NCI-H524 treated with DMSO at 0.1 percent for 48 hours (cell line): ENCODE results near the gene YIPF3.
"Not testable (repeated sequence)": the region's sequence is repeated elsewhere in the genome, so short reads cannot be mapped to it uniquely, and the experiment has no call there.

Experiments used
- DNase-seq: peaks from one replicate; lab custom pipeline; 2025; lab: John Stamatoyannopoulos, UW

YIPF3 gene

DNA sequence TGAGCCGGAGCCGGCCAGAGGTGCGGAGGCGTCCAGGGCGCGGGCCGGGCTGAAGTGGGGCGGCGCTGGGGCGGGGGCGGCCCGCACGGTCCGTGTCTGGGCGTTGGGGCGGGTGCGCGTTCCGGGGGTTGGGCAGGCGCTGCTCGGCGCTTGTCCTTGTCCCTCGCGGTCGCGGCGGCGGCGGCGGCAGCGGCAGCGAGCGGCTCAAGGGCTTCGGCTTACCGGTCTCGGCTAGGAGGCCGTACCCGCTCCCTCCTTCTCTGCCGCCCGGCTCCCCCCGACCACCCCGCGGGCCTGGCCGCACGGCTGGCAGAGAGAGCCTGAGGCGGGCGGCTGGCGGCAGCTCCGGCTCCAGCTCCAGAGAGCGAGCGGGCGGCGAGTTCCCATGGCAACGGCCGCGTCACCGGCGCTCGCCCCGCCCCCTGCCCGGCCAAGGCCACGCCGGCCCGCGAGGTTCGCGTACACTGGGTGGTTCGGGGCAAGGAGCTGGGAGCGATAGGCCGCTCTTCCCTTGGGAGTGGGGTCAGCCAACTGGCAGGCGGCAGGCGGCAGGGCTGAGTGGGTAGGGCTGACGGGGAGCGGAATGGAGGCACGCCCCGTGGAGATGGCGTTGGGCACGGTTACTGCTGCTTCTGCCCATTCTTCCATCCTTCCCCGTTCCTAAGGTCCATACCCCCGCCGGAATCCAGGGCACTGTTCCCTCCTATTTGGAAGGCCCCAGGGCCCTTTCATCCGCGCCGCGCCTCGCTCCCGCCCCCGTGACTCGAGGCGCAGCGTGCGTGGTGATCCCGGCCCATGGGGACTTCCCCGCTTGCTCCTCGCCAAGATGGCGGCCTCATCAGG, 6.5 kb downstream of the YIPF3 start, which contains the start of gene LRRC73:
TSS of gene LRRC73 (minus strand) at position 363 of the 843 bp plus-strand sequence. CDS start 561 bp downstream, outside the sequence.
- no peak for DNase-seq

GRCh38 chr6:43509142-43509983, 7.4 kb downstream of the YIPF3 start:
- DNase-seq: no peak

DNA sequence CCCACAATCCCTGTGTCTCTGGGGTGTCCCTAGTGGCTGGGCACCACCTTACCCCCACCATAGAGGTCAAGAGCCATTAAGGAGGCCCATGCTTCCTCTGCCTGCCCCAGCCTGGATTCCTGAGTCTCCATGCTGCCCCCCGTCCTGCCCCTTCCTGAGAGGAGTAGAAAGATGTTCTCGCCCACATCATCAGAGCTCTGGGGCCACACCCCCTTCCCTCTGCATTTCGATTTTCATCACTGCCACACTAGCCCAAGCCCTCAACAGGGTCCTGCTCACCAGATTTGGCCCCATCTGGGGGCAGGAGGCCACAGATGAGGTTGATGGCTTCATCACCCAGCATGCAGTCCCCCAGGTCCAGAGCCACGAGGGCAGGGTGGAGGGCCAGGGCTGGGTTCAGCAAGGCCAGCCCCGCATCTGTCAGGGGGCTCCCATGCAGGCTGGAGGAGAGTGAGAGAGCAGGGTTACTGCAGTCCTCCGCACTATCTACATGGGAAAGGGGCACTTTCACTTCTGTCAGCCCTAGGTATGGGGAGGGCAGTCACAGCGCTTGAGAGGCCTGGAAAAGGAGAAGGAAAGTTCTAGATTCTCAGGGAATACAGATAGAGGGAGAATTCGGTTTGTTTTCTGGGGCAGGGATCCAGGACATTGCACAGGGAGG, 8.1 kb downstream of the YIPF3 start:
- no peak for DNase-seq

DNA sequence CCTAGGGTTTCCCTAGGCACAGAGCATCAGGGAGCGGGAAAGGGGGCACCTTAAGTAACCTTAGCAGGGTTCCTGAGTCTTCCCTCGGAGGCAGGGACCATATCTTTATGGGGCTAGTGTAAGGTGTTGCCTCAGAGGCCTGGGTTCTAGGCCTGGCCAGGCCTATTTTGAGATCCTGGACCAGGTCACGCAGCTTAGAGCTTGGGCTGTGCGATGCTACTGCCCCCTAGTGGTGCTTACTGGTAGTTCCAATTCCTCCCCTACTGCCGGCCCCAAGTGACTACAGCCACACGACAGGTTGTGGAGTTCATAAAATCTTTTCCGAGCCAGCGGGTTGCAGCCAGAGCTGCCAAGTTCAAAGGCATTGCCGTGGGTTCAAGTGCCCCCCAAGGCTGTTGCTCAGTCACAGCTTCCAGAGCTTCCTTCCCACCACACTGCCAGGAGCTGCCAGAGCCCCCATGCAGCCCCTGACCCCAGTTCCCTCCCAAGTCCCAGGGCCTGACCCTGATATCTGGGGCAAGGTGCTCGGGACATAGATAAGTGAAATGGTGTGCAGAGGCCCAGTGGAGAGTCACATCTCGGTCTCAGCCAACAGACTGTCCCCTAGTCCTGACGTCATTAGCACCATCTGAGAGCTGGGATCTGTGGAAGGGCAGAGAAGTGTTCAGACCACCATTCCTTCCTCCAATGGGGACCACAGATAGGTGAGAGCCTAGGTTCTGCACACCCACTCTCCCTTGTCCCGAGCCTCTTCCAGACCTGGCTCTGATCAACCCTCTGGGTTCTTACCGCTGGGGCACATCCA, 9.9 kb downstream of the YIPF3 start:
- DNase-seq: no peak

GRCh38 chr6:43506171-43506570, 10.6 kb downstream of the YIPF3 start:
- DNase-seq: no peak

DNA sequence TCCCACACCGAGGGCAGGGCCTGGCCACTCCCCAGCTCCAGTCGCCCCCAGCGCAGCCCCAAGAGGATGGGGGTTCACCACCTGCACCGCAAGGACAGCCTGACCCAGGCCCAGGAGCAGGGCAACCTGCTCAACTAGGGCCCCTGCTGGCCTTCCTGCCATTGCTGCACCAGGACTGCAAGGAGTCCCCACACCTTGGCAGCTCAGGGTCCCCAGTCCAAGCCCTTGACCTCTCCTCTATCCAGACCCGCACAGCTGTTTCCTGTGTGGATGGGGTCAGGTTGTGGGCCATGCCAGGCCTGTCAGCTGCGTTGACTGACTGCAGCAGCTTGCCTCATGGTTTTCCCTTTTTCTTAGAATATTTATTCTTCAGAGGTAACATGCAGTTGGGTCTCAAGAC, 11.0 kb downstream of the YIPF3 start:
- DNase-seq: no peak

GRCh38 chr6:43504756-43505593, 11.8 kb downstream of the YIPF3 start:
- DNase-seq: no peak

DNA sequence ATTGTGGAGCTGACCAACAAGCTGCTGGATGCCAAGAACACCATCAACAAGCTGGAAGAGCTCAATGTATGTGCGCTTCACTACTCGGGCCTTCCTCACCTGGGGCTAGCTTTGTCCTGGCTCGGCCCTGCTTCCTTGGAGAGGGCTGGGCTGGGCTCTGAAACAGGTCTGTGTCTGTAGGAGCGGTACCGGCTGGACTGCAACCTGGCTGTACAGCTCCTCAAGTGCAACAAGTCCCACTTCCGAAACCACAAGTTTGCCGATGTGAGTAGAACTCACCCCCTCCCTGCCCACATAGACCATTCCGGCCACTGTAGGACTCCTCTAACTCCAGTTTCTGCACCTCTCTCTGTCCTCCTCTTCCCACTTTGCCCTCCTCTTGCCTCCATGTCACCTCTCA, 13.3 kb downstream of the YIPF3 start:
- DNase-seq: no peak

DNA sequence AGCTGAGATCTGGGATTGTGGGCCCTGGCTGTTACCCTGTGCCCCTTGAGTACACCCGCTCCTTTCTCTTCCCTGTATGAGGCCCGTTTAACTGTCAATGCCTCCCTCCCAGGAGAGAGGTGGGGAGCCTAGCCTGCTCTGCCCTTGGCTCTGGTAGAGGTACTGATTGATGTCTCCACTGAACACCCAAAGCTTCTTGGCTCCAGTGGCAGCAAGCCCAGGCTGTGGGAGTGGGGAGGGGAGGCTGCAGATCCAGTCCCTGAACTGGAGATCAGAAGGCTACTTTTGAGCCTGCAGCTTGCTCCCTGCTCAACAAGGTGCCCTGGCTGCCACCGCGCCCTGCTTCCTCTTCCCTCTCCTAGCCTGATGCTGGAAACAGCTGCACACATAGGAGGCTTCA, 14.1 kb downstream of the YIPF3 start:
- no peak for DNase-seq

DNA sequence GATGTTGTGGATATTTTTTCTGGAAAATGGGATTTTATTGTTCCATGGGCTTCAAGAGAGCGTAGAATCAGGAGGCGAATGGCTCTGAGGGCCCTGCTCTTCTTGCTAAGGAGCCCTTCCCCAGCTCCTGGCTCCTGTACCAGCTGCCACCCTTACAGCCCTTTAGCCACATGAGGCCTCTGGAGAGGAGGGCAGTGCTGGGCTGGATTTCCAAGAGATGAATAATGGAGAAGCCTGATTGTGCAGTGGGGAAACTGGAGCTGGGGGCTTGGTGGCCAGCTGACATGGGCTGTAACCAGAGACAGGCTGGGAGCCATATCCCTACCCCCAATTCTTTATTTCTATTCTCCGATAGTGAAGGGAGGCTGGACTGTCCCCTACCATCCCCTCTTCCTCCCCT, 15.8 kb downstream of the YIPF3 start:
- no peak for DNase-seq

DNA sequence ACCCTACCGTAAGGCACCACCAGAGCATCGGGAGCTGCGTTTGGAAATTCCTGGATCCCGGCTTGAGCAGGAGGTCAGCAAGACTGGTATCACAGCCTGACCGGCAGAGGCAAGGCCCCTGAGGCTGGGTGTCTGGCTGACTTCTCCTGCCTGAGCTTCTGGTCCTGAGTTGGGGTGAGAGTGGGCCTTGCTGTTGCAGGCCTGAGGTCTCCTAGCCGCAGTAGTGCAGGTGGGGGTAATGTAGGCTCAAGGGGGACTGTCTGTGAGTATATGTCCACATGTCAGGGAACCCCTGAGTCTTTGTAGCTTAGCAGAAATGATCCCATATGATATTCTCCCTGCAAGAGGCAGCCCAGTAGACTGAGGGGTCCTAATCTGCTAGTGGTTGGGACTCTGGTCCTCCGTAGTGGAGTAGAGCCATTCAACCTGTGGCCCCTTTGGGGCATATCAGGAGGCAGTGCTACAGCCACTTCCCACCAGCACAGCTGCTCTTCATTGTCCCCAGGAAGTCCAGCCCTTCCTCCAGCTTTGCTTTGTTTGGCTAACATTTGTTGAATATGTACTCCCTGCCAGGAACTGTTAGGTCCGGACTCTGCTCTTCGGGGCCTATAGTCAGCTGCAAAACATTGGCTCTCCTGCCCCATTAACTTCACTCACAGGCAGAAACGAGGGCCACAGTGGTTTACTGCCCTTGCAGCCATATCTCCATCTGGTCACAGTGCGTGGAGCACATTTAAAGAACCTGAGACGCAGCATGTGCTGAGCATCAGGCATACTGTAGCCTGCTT, 17.5 kb downstream of the YIPF3 start:
- DNase-seq: no peak

- not testable (repeated sequence) for DNase-seq
Observed at GRCh38 chr6:43498291-43498690, 18.4 kb downstream of the YIPF3 start.

- no peak for DNase-seq
Observed at GRCh38 chr6:43497689-43498088, 19.0 kb downstream of the YIPF3 start.

DNA sequence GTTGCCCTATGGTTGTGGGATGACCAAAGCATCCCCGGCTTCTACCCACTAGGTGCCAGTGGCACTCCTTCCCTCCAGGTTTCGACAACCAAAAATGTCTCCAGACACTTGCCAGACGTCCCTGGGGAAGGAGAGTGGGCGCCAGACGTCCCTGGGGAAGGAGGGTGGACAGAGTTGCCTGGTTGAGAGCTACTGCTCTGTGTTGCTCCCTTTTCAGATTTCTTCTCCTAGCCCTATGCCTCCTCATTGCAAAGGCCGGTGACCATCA, 19.7 kb downstream of the YIPF3 start:
- DNase-seq: no peak

GRCh38 chr6:43496370-43497128, 20.2 kb downstream of the YIPF3 start:
- no peak for DNase-seq

- DNase-seq: no peak
Observed at GRCh38 chr6:43495409-43495941, 21.3 kb downstream of the YIPF3 start.

DNA sequence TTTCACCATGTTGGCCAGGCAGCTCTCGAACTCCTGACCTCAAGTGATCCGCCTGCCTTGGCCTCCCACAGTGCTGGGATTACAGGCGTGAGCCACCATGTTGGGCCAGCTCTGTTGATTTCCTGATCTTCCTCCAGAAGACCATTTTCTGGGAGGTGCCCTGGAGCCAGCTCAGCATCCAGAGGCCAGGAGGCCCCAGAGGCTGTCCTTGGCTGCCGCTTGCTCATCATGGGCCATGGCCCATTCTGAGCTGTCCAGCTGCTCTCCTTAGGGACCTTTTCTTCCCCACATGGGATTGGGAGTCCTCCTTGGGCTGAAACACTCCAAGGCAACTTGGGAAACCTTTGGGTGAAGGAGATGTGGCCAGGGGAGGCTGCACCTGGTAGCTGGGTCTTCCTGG, 22.0 kb downstream of the YIPF3 start:
- DNase-seq: no peak

- DNase-seq: no peak
Observed at GRCh38 chr6:43494321-43494720, 22.4 kb downstream of the YIPF3 start.

DNA sequence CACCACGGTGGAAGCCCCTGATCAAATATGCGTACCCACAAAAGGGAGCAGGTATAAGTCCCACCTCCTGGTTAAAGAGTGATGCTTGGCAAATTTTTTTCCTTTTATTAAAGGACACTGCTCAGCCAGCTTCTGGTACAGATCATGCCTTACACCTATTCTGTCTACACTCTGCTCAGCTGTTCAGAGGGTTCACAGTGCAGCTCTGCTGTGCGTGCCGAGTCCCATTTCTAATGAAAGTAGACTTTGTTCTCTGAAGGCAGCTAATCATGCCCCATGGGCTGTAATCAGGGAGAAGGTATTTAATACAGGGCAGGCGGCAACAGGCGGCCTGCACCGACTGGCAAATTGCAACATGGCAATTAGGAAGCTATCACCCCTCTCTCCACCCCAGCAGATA, 22.9 kb downstream of the YIPF3 start:
- DNase-seq: no peak
